ENCODE results near the gene RNF17.

The RNF17 gene

GRCh38 chr13:24921003-24921402 lies 157.0 kb downstream of the RNF17 start:
- H4K20me1 ChIP-seq (ENCODE audit: insufficient read depth, low read length): no peaks in the 10 kb centered on the region
- H3K4me1 ChIP-seq (ENCODE audit: low read length): 0 out of 2 replicates have a peak, but pooled peaks cover 6% of the 10 kb centered on the region
- H3K79me2 ChIP-seq (ENCODE audit: low read length): peaks cover 61% of the 10 kb centered on the region
- H2AFZ ChIP-seq (ENCODE audit: low read length): no peak overlapping the region
- no peak overlapping the region for H3K9ac ChIP-seq (ENCODE audit: low read length)
- peak overlapping the region; percentile 78; the same call in 1 of the 2 replicates for H3K4me2 ChIP-seq (ENCODE audit: low read depth, low read length)
- H3K9me3 ChIP-seq (replicated peaks; ENCODE audit: insufficient read depth, low read length): no peaks in the 10 kb centered on the region
- H3K4me3 ChIP-seq (ENCODE audit: low read length): no peak overlapping the region
- DNase-seq: no peak
- H3K27me3 ChIP-seq (replicated peaks; ENCODE audit: insufficient read depth, low read length): no peaks in the 10 kb centered on the region
- 0 out of 2 replicates have a peak, but pooled peaks cover 3% of the 10 kb centered on the region for H3F3A ChIP-seq (ENCODE audit: insufficient read depth, low read length)
- no peaks in the 10 kb centered on the region for H3K36me3 ChIP-seq (replicated peaks; ENCODE audit: insufficient read depth, low read length)
- H3K9me2 ChIP-seq (replicated peaks; ENCODE audit: insufficient read depth, low read length): no peaks in the 10 kb centered on the region
- TF ChIP-seq EZH2 (optimal IDR thresholded peaks at IDR 0.05; ENCODE audit: low read depth, low read length): no peak
- TF ChIP-seq CTCF (IDR thresholded peaks at IDR 0.05; ENCODE audit: low read length): no peak
- no peak for TF ChIP-seq EZH2phosphoT487 (IDR thresholded peaks at IDR 0.05; ENCODE audit: low read length)
- no peak overlapping the region for H3K27ac ChIP-seq (ENCODE audit: low read length)

- Histone ChIP-seq H3K36me3 (replicated peaks; ENCODE audit: insufficient read depth, low read length) (no peaks in the 10 kb centered on the region), H3K9me3 (replicated peaks; ENCODE audit: insufficient read depth, low read length) (no peaks in the 10 kb centered on the region), H3K9me2 (replicated peaks; ENCODE audit: insufficient read depth, low read length) (no peaks in the 10 kb centered on the region), H3F3A (ENCODE audit: insufficient read depth, low read length) (0 out of 2 replicates have a peak, but pooled peaks cover 3% of the 10 kb centered on the region), H3K9ac (ENCODE audit: low read length) (peak overlapping the region; percentile 71), H3K27me3 (replicated peaks; ENCODE audit: insufficient read depth, low read length) (no peaks in the 10 kb centered on the region), H3K79me2 (ENCODE audit: low read length) (peaks cover 53% of the 10 kb centered on the region), H4K20me1 (ENCODE audit: insufficient read depth, low read length) (no peaks in the 10 kb centered on the region), H3K4me1 (ENCODE audit: low read length) (0 out of 2 replicates have a peak, but pooled peaks cover 6% of the 10 kb centered on the region), H2AFZ (ENCODE audit: low read length) (peak overlapping the region; percentile 53; the same call in 1 of the 2 replicates), H3K4me3 (ENCODE audit: low read length) (peak overlapping the region; percentile 83), H3K27ac (ENCODE audit: low read length) (peak overlapping the region; percentile 99; the same call in 1 of the 2 replicates), H3K4me2 (ENCODE audit: low read depth, low read length) (peak overlapping the region; percentile 78)
- no peak for DNase-seq
- TF ChIP-seq EZH2phosphoT487 (IDR thresholded peaks at IDR 0.05; ENCODE audit: low read length) (no peak), CTCF (IDR thresholded peaks at IDR 0.05; ENCODE audit: low read length) (no peak), EZH2 (optimal IDR thresholded peaks at IDR 0.05; ENCODE audit: low read depth, low read length) (no peak)
Observed at GRCh38 chr13:24921881-24922280, 157.9 kb downstream of the RNF17 start.

- Histone ChIP-seq H3F3A (ENCODE audit: insufficient read depth, low read length) (0 out of 2 replicates have a peak, but pooled peaks cover 3% of the 10 kb centered on the region), H3K9me3 (replicated peaks; ENCODE audit: insufficient read depth, low read length) (no peaks in the 10 kb centered on the region), H3K79me2 (ENCODE audit: low read length) (peaks cover 48% of the 10 kb centered on the region), H3K36me3 (replicated peaks; ENCODE audit: insufficient read depth, low read length) (no peaks in the 10 kb centered on the region), H3K4me3 (ENCODE audit: low read length) (peak overlapping the region; percentile 83), H2AFZ (ENCODE audit: low read length) (peak overlapping the region; percentile 53; the same call in 1 of the 2 replicates), H4K20me1 (ENCODE audit: insufficient read depth, low read length) (no peaks in the 10 kb centered on the region), H3K27ac (ENCODE audit: low read length) (peak overlapping the region; percentile 99), H3K4me1 (ENCODE audit: low read length) (0 out of 2 replicates have a peak, but pooled peaks cover 6% of the 10 kb centered on the region), H3K4me2 (ENCODE audit: low read depth, low read length) (peak overlapping the region; percentile 78; the same call in 1 of the 2 replicates), H3K9ac (ENCODE audit: low read length) (peak overlapping the region; percentile 71), H3K27me3 (replicated peaks; ENCODE audit: insufficient read depth, low read length) (no peaks in the 10 kb centered on the region), H3K9me2 (replicated peaks; ENCODE audit: insufficient read depth, low read length) (no peaks in the 10 kb centered on the region)
- no peak for TF ChIP-seq EZH2 (optimal IDR thresholded peaks at IDR 0.05; ENCODE audit: low read depth, low read length)
- no peak for TF ChIP-seq EZH2phosphoT487 (IDR thresholded peaks at IDR 0.05; ENCODE audit: low read length)
- no peak for TF ChIP-seq CTCF (IDR thresholded peaks at IDR 0.05; ENCODE audit: low read length)
- peak; percentile 25 for DNase-seq
Observed at GRCh38 chr13:24922387-24922744, 158.4 kb downstream of the RNF17 start.

All from MM.1S (cell line).